Ishikawa (cell line): ENCODE measurements around the gene PUM1.

Experiments
- CEBPB ChIP-seq: IDR thresholded peaks from 2 replicates; pipeline ENCODE4 v1.6.1; 2012
- CREB1 ChIP-seq: IDR thresholded peaks from 2 replicates; pipeline ENCODE4 v1.6.1; 2012; ENCODE audit warnings: low read depth
- EGR1 ChIP-seq: IDR thresholded peaks from 2 replicates; pipeline ENCODE4 v1.6.1; 2012
- EP300 ChIP-seq: IDR thresholded peaks from 2 replicates; pipeline ENCODE4 v1.6.1; 2012; ENCODE audit warnings: borderline replicate concordance
- FOXM1 ChIP-seq: IDR thresholded peaks from 2 replicates; pipeline ENCODE4 v1.6.1; 2012; ENCODE audit warnings: low read depth, borderline replicate concordance
- NFIC ChIP-seq: IDR thresholded peaks from 2 replicates; pipeline ENCODE4 v1.6.1; 2012
- RAD21 ChIP-seq: IDR thresholded peaks from 2 replicates; pipeline ENCODE4 v1.6.1; 2012; ENCODE audit warnings: low read depth
- TAF1 ChIP-seq: IDR thresholded peaks from 2 replicates; pipeline ENCODE4 v1.6.1; 2012; ENCODE audit warnings: low read depth, mild to moderate bottlenecking
- TCF12 ChIP-seq: IDR thresholded peaks from 2 replicates; pipeline ENCODE4 v1.6.1; 2012; ENCODE audit warnings: low read depth
- TEAD4 ChIP-seq: IDR thresholded peaks from 2 replicates; pipeline ENCODE4 v1.6.1; 2012
- YY1 ChIP-seq: IDR thresholded peaks from 2 replicates; pipeline ENCODE4 v1.6.1; 2012; ENCODE audit warnings: low read depth
- ZBTB7A ChIP-seq: IDR thresholded peaks from 2 replicates; pipeline ENCODE4 v1.6.1; 2012; ENCODE audit warnings: low read depth
- TF ChIP-seq, protein P1 (sequence below): IDR thresholded peaks from 2 replicates; pipeline ENCODE4 v1.6.1; 2012
- TF ChIP-seq, protein P2 (sequence below): IDR thresholded peaks from 2 replicates; pipeline ENCODE4 v1.6.1; 2012; ENCODE audit warnings: low read depth, mild to moderate bottlenecking
- TF ChIP-seq, protein P3 (sequence below): IDR thresholded peaks from 2 replicates; pipeline ENCODE4 v1.6.1; 2012

PUM1 gene

DNA sequence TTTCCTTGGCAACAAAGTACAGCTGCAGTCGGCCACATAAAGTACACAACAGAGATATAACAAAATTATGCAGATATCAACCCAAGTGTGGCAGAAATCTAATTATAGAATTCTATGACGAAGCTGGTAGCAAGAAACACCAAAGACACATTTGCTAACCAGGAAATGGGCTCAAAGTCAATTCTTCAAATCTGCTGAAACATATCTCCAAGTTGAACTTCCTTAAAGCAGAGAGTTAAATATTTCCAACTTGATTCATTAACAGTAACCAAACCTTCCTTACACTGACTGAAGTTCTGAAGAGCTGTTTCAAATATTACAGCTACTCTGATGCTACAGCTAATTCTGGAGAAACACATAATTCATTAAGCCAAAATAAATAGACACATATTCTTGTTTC lies 89.4 kb downstream of the PUM1 start:
- no peak for TF ChIP-seq TEAD4
- TF ChIP-seq, protein P1, sequence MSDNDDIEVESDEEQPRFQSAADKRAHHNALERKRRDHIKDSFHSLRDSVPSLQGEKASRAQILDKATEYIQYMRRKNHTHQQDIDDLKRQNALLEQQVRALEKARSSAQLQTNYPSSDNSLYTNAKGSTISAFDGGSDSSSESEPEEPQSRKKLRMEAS, result no peak
- TF ChIP-seq CEBPB, result no peak
- TF ChIP-seq YY1, result no peak
- TF ChIP-seq EGR1, result no peak
- TF ChIP-seq, protein P2, sequence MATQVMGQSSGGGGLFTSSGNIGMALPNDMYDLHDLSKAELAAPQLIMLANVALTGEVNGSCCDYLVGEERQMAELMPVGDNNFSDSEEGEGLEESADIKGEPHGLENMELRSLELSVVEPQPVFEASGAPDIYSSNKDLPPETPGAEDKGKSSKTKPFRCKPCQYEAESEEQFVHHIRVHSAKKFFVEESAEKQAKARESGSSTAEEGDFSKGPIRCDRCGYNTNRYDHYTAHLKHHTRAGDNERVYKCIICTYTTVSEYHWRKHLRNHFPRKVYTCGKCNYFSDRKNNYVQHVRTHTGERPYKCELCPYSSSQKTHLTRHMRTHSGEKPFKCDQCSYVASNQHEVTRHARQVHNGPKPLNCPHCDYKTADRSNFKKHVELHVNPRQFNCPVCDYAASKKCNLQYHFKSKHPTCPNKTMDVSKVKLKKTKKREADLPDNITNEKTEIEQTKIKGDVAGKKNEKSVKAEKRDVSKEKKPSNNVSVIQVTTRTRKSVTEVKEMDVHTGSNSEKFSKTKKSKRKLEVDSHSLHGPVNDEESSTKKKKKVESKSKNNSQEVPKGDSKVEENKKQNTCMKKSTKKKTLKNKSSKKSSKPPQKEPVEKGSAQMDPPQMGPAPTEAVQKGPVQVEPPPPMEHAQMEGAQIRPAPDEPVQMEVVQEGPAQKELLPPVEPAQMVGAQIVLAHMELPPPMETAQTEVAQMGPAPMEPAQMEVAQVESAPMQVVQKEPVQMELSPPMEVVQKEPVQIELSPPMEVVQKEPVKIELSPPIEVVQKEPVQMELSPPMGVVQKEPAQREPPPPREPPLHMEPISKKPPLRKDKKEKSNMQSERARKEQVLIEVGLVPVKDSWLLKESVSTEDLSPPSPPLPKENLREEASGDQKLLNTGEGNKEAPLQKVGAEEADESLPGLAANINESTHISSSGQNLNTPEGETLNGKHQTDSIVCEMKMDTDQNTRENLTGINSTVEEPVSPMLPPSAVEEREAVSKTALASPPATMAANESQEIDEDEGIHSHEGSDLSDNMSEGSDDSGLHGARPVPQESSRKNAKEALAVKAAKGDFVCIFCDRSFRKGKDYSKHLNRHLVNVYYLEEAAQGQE, result no peak
- TF ChIP-seq TAF1, result no peak

DNA sequence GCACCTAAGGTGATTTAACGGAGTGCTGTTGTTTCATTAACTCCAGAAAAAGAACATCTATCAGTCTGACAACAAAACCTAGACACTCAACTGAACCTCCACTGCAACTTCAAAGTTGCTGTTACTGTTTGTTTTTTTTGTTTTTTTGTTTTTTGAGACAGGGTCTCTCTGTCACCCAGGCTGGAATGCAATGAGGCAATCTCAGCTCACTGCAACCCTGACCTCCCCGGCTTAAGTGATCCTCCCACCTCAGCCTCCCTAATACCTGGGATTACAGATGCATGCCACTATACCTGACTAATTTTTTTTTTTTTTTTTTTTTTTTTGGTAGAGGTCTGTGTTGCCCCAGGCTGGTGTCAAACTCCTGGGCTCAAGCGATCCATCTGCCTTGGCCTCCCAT lies 90.3 kb downstream of the PUM1 start:
- TF ChIP-seq, protein P2, result no peak
- TF ChIP-seq CEBPB (no peak), EGR1 (no peak), EP300 (no peak), TCF12 (no peak), RAD21 (no peak), NFIC (no peak), ZBTB7A (no peak), FOXM1 (no peak), TAF1 (no peak), YY1 (no peak)

DNA sequence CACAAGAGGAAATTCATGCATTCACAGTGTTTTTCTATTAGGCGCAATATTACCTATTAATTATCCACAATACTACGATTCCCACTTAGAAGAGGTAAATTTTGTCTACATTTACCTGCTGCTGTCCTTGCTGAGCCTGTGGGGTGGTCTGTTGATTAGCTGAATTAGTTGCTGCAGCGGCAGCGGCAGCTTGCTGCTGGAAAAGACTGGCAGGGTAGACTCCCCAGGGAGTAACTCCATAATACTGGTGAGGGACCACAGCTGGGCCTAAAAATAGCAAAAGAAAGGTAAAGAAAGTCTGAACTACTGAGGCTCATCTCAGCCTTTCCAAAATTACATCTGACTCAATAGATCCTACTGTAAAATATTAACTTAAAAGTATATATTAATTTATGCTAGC lies 91.0 kb downstream of the PUM1 start:
- TF ChIP-seq EGR1 (no peak), FOXM1 (no peak), TCF12 (no peak), RAD21 (no peak), CEBPB (no peak), EP300 (no peak), CREB1 (no peak), ZBTB7A (no peak), NFIC (no peak), TEAD4 (no peak)
- TF ChIP-seq, protein P1, result no peak
- TF ChIP-seq, protein P3, sequence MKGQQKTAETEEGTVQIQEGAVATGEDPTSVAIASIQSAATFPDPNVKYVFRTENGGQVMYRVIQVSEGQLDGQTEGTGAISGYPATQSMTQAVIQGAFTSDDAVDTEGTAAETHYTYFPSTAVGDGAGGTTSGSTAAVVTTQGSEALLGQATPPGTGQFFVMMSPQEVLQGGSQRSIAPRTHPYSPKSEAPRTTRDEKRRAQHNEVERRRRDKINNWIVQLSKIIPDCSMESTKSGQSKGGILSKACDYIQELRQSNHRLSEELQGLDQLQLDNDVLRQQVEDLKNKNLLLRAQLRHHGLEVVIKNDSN, result no peak

DNA sequence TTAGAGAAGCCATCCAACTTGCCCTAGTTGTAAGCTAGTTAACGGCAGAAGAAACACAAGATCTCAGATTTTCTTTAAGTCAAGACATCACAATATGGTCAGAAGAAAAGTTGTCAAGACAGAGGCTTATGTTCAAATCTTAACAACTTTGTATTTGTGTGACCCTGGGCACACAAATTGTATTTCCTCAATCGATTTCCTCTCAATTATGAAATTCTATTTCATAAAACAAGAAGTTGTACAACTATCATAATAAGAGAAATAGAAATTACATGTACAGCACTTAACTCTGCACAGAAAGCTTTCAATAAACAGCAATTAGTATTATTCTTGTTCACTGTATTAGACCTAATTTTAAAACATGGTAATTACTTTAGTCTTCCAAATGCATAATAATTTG lies 94.0 kb downstream of the PUM1 start:
- TF ChIP-seq, protein P1, result no peak
- TF ChIP-seq FOXM1 (no peak), TCF12 (no peak)
- TF ChIP-seq, protein P3, result no peak

DNA sequence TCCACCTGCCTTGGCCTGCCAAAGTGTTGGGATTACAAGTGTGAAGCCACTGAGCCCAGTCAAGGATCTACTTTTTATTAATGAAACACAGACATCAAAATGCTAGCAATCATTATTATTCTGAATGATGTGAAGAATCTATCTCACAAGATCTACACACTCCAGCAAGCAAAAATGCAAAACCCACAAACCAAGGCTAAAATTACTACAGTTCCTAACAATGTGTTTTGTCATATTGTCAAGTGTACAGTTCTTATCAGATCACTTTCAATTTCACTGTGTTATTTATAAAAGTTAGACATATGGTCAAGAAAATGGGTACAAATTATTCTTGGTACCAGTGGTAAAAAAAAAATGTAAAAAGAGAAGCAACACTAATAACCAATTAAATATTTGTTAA lies 95.6 kb downstream of the PUM1 start:
- TF ChIP-seq EP300 (no peak), CEBPB (no peak), ZBTB7A (no peak), CREB1 (no peak), FOXM1 (no peak), YY1 (no peak), NFIC (no peak), TCF12 (no peak)

DNA sequence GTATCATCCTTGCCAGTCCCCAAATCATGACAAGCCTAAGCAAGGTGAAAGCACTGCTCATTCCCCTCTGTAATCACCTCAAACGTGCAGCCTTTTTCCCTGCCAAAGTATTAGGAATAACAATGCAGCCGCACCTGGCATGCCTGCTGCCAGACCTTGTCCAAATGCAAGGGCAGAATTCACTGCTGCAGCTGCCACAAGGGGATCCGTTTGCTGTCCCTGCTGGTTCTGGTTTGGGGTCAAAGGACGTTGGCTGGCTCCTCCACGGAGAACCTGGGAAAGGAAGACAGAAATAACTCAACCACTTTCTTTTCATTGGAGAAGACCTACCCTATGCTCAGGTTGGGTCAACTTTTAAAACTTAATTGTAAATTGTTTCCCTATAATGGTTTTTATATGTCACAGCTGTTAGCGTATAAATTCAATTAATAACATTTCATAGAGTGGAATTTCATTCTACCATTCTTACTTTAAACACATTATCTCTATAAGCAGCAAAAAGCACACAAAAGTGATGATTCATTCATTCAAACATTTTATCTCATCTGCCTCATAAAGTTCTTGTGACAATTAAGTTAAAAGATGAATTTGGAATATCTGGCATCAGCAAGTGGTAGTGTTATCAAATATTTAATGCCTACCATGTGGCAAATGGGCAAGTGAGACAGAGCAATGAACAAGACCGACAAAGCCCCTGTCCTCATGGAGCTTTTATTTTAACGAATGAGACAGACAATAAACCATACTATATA lies 97.1 kb downstream of the PUM1 start:
- TF ChIP-seq TAF1 (no peak), CEBPB (no peak), TEAD4 (no peak), ZBTB7A (no peak), EP300 (no peak), RAD21 (no peak), YY1 (no peak)
- TF ChIP-seq, protein P1, result no peak
- TF ChIP-seq, protein P2, result no peak
